ENCODE data around the gene SCD5. TPM values are rescaled to one million over a fixed set of nuclear protein-coding genes. Genes with fewer than 3 reads are reported as not detected.

The SCD5 gene
- total RNA-seq, 2 experiments from 2014 or later: 0.12 to 0.35 TPM

DNA sequence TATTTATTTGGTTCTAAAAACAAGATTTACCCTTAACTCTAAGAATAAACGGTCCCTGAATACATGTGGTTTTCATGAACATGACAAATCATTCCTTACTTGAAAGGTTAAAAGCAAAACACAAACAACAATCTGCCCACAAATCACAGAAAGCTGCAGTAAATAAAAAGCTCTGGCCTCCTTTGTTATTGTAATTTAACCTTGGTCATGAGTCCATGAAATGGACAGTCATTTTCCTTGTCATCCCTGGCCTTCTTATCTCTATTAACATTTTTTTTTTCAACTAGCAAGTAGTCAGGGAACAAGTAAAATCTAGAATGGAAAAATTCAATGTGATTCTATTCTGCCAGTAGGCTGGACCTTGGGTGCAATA, 92.7 kb downstream of the SCD5 start:
- CTCF ChIA-PET: interaction anchor here (0.8 to 1.4 kb wide), 2 partner anchors 33 to 933 kb away, joined by 3 read pairs; no protein-coding TSS in a partner anchor
- Mint-ChIP-seq H3K4me1 (ENCODE audit: low read depth) (no peaks in the 10 kb centered on the region), H3K27ac (no peak overlapping the region), H3K9me3 (no peaks in the 10 kb centered on the region), H3K4me3 (no peak overlapping the region), H3K36me3 (ENCODE audit: low read depth) (no peaks in the 10 kb centered on the region), H3K27me3 (ENCODE audit: low read depth) (no peaks in the 10 kb centered on the region)
- intact Hi-C loops (cut with micrococcal nuclease): no loop called here
- no peak for DNase-seq

DNA sequence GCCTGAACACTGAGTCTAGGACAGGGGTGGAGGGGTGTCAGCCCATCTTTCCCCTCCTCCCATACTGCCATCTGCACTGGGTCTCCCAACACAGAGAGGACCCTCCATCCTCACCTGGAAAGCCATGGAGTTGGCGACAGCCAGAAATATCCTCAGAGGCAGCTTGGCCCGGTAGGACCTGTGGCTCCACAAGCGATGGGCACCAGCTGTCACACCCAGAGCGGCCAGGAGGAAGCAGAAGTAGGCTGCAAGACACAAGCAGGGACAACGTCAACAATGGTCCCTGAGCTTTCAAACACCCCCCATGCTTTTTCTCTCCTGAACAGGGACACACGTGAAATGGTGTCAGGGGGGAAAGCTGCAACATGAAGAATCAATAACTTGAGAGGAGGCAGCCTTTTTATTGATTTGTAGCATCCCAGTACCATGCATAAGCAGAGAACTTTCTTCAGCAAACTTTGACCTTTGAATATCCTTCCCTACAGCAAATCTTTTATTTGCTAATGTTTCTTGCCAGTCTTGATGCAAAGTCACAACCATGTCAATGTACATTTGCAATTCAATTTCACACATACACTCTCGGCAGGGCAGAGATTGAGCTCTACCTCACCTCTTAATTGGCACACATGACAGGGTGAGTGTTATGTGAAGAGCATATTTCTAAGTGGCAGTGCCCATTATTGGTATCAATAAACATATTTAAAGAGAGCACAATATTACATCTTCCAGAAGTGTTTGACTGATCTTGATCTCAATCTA, 93.2 kb downstream of the SCD5 start:
- Mint-ChIP-seq H3K27ac (no peak overlapping the region), H3K4me3 (no peak overlapping the region), H3K27me3 (ENCODE audit: low read depth) (no peaks in the 10 kb centered on the region), H3K4me1 (ENCODE audit: low read depth) (no peaks in the 10 kb centered on the region), H3K36me3 (ENCODE audit: low read depth) (no peaks in the 10 kb centered on the region), H3K9me3 (no peaks in the 10 kb centered on the region)
- CTCF ChIA-PET: interaction anchor here (1.4 kb wide), 1 partner anchor 34 kb away, joined by 3 read pairs; no protein-coding TSS in a partner anchor
- no peak for DNase-seq
- intact Hi-C loops (cut with micrococcal nuclease): no loop called here

DNA sequence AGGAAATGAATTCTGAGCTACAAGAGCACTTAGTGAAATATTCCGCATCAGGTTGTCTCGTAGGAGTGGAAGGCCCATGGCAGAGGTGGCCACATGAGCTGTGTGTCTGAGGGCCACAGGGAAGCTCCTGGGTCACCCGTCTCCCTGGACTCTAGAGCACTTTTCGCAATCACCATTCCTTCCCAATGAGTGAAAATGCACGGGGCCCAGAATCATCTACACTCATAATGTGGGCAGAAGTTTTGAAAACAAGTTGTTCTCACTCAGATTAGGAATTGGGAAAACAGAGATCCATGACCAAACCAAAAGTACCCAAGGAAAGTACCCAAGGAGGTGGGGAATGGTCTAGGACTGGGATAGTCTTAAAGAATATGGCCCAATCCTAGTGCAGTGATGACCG, 94.4 kb downstream of the SCD5 start:
- no peaks in the 10 kb centered on the region for H3K36me3 Mint-ChIP-seq (ENCODE audit: low read depth)
- no peaks in the 10 kb centered on the region for H3K4me1 Mint-ChIP-seq (ENCODE audit: low read depth)
- intact Hi-C loops (cut with micrococcal nuclease): no loop called here
- peaks cover 2% of the 10 kb centered on the region for H3K27me3 Mint-ChIP-seq (ENCODE audit: low read depth)
- CTCF ChIA-PET: interaction anchor here (0.7 to 1.3 kb wide), 2 partner anchors 35 to 241 kb away, joined by 3 read pairs; no protein-coding TSS in a partner anchor
- no peaks in the 10 kb centered on the region for H3K9me3 Mint-ChIP-seq
- DNase-seq: no peak
- no peak overlapping the region for H3K27ac Mint-ChIP-seq
- H3K4me3 Mint-ChIP-seq: no peak overlapping the region

DNA sequence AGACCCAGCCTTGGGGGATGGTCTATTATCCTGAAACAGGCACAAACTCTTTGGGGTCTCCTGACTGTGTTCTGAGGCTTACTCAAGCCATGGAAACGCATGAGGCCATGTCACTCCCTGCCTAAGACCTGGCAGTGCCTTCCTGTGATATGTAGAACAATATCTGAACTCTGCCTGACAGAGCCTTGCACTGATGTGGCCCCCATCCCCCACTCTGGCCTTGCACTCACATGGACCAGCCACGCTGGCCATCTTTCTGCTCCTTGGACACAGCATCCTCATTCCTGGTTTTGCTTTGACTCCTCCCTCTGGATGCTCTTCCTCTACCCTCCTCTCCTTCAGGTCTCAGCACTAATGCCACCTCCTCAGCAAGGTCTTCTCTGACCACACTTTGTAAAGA, 100.2 kb downstream of the SCD5 start:
- Mint-ChIP-seq H3K27me3 (ENCODE audit: low read depth) (peaks cover 5% of the 10 kb centered on the region), H3K4me3 (no peak overlapping the region)

DNA sequence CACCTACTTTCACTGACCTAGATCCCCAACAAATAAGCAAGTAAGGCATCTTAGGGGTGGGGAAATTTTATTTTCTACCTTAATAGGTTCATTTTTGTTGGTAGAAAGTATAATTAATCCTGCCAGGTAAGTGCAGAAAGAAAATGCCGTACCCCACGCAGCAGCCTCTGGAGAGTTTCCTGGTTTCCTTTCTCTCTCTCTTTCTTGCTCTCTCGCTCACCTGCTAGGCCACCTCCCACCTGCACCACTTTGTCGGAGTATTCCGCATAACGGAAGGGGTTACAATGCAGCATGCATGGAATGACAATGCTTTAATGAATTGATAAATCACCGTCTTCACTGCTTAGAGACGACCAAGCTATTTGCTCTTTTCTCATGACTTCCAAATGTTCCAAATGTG, 101.0 kb downstream of the SCD5 start:
- Mint-ChIP-seq H3K27me3 (ENCODE audit: low read depth) (peaks cover 5% of the 10 kb centered on the region), H3K27ac (no peak overlapping the region), H3K4me3 (no peak overlapping the region), H3K9me3 (no peaks in the 10 kb centered on the region), H3K4me1 (ENCODE audit: low read depth) (no peaks in the 10 kb centered on the region), H3K36me3 (ENCODE audit: low read depth) (no peaks in the 10 kb centered on the region)
- no peak for DNase-seq
- intact Hi-C loops (cut with micrococcal nuclease): no loop called here
- CTCF ChIA-PET: interaction anchor here (1.3 kb wide), 1 partner anchor 41 kb away, joined by 3 read pairs; no protein-coding TSS in a partner anchor

More for the DNA sequence above, 100.2 kb downstream of the SCD5 start:
- no peaks in the 10 kb centered on the region for H3K9me3 Mint-ChIP-seq
- CTCF ChIA-PET: no interaction called here
- no peaks in the 10 kb centered on the region for H3K4me1 Mint-ChIP-seq (ENCODE audit: low read depth)
- H3K36me3 Mint-ChIP-seq (ENCODE audit: low read depth): no peaks in the 10 kb centered on the region
- H3K27ac Mint-ChIP-seq: no peak overlapping the region
- intact Hi-C loops (cut with micrococcal nuclease): no loop called here
- DNase-seq: no peak

DNA sequence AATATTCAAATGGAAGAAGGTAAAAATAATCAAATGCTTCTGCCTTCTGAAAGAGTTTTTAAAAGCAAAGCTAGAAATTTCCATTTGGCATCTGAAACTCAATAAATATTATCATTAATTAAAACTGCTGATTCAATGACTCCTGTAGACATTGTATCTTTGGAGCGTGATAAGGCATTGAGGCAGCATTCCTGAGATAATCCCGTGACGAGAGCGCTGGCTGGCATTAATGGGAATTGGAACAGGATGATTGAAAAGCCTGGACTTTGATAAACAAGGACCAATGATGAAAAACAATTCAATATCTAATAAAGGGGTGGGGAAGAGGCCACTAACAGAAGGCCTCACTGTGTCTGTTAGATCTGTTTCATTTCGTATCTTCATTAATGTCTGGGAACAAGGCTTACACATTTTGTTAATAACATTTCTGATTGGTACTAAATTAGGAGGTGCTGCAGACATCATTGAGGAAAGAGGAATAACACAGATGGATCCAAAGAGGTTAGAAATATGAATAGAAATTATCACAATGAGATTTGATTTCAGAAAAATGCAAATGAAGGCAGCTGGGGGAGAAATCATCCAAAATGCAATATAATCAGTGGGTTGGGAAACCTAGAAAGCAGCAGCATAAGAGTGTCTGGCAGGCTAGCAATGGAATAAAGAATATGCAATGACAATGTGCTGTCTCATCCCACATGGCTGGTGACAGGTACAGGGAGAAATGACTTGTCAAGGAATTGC, 102.3 kb downstream of the SCD5 start:
- Mint-ChIP-seq H3K4me1 (ENCODE audit: low read depth) (no peaks in the 10 kb centered on the region), H3K27ac (no peak overlapping the region), H3K9me3 (no peaks in the 10 kb centered on the region), H3K4me3 (no peak overlapping the region), H3K27me3 (ENCODE audit: low read depth) (peaks cover 5% of the 10 kb centered on the region), H3K36me3 (ENCODE audit: low read depth) (no peaks in the 10 kb centered on the region)
- DNase-seq: no peak
- CTCF ChIA-PET: interaction anchor here (0.5 kb wide), 1 partner anchor 115 kb away, joined by 3 read pairs; no protein-coding TSS in a partner anchor
- intact Hi-C loops (cut with micrococcal nuclease): no loop called here

DNA sequence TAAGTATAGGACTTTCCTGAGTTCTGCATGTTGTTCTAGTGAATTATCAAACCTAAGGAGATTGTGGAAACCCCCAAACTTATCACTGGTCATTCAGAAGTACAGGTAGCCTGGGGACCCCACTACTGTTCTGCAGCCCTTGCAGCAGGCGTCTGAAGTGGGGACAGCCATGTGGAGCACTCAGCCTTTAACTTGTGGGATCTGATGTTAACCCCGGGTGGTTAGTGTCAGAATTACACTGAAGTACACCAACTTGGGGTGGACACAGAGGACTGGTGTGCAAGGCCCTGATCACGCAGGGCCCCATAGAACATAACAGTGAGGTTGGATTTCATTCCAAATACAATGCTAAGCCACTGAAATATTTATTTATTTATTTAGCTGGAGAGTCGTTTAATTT, 103.7 kb downstream of the SCD5 start:
- no peak for DNase-seq
- Mint-ChIP-seq H3K27me3 (ENCODE audit: low read depth) (peaks cover 4% of the 10 kb centered on the region), H3K4me1 (ENCODE audit: low read depth) (no peaks in the 10 kb centered on the region), H3K27ac (no peak overlapping the region), H3K9me3 (no peaks in the 10 kb centered on the region), H3K4me3 (no peak overlapping the region), H3K36me3 (ENCODE audit: low read depth) (no peaks in the 10 kb centered on the region)
- CTCF ChIA-PET: interaction anchor here (0.6 to 1.2 kb wide), 2 partner anchors 44 to 1833 kb away, joined by 3 to 6 read pairs; no protein-coding TSS in a partner anchor
- intact Hi-C loops (cut with micrococcal nuclease): no loop called here

DNA sequence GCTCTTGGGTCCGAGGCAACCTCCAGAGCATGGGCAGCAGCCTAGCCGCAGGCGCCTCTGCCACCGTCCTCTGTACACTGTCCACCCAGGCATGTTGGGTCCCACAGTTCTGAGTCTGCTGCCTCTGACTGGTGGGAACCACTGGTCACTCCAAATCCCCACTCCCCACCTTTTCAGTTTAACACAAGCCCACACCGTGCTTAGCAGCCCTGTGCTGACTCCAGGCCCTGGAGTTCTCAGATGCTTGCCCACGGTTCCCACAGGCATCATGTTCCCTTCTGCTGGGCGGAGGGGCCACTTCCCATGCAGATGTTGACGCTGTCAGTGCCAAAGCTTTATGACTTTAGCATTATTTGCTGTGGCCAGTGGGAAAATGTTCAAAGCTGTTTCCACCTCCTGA, 104.5 kb downstream of the SCD5 start:
- Mint-ChIP-seq H3K27me3 (ENCODE audit: low read depth) (peaks cover 4% of the 10 kb centered on the region), H3K4me1 (ENCODE audit: low read depth) (no peaks in the 10 kb centered on the region), H3K36me3 (ENCODE audit: low read depth) (no peaks in the 10 kb centered on the region), H3K27ac (no peak overlapping the region), H3K9me3 (no peaks in the 10 kb centered on the region), H3K4me3 (no peak overlapping the region)
- intact Hi-C loops (cut with micrococcal nuclease): no loop called here
- DNase-seq: no peak
- CTCF ChIA-PET: no interaction called here

DNA sequence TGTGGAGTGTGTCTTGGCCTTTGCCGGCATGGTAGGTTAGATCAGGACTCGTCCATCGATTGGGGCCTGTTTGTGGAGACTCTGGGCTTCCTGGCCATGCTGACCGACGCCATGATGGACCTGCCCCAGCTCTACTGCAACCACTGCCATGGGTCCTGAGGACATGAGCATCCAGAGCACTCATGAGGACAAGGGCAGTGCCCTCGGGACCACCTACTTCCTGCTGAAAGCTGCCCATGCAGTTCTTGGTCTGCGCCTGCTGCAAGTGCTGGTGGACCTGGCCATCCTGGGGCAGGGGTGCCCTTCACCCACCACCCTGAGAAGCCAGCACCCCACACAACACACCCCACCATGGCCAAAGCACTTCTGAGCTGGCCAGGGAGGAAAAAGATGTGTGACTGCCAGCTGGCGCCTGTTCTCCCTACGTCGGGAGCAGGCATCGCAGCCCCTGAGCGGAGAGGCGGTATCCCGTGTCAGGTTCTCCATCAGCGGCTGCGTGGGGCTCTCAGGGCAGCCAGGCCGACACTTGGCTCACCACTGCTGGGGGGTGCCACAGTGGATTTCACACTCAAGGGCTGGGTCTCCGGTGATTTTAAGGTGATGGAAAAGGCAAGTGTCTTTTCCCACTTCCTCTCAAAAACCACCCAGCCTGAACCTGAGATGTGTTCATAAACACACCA, 106.4 kb downstream of the SCD5 start:
- Mint-ChIP-seq H3K9me3 (no peaks in the 10 kb centered on the region), H3K36me3 (ENCODE audit: low read depth) (no peaks in the 10 kb centered on the region), H3K4me3 (no peak overlapping the region), H3K27ac (no peak overlapping the region), H3K27me3 (ENCODE audit: low read depth) (no peaks in the 10 kb centered on the region), H3K4me1 (ENCODE audit: low read depth) (no peaks in the 10 kb centered on the region)
- CTCF ChIA-PET: interaction anchor here (0.6 kb wide), 1 partner anchor 283 kb away, joined by 4 read pairs; no protein-coding TSS in a partner anchor
- intact Hi-C loops (cut with micrococcal nuclease): no loop called here
- DNase-seq: no peak

DNA sequence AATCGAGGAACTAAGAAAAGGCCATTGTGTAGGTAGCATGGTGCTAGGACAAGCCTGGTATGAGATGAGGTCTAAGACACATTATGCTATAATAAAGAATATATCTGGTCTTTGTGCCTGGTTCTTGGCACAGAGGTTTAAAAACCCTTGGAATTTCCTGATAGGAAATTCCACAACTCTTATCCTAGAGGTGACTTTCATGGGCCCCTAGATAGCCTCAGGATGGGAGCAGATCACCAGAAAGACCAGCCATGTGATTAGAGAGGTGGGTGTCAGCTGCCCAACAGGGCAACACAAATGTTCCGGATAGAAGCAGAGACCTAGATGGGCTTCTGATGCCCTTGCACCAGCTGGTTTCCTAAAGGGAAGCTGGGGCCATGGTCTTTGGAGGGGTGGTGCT, 107.2 kb downstream of the SCD5 start:
- no peaks in the 10 kb centered on the region for H3K4me1 Mint-ChIP-seq (ENCODE audit: low read depth)
- H3K9me3 Mint-ChIP-seq: no peaks in the 10 kb centered on the region
- DNase-seq: no peak
- H3K4me3 Mint-ChIP-seq: no peak overlapping the region
- H3K27ac Mint-ChIP-seq: no peak overlapping the region
- CTCF ChIA-PET: no interaction called here
- H3K36me3 Mint-ChIP-seq (ENCODE audit: low read depth): no peaks in the 10 kb centered on the region
- no peaks in the 10 kb centered on the region for H3K27me3 Mint-ChIP-seq (ENCODE audit: low read depth)
- intact Hi-C loops (cut with micrococcal nuclease): no loop called here

DNA sequence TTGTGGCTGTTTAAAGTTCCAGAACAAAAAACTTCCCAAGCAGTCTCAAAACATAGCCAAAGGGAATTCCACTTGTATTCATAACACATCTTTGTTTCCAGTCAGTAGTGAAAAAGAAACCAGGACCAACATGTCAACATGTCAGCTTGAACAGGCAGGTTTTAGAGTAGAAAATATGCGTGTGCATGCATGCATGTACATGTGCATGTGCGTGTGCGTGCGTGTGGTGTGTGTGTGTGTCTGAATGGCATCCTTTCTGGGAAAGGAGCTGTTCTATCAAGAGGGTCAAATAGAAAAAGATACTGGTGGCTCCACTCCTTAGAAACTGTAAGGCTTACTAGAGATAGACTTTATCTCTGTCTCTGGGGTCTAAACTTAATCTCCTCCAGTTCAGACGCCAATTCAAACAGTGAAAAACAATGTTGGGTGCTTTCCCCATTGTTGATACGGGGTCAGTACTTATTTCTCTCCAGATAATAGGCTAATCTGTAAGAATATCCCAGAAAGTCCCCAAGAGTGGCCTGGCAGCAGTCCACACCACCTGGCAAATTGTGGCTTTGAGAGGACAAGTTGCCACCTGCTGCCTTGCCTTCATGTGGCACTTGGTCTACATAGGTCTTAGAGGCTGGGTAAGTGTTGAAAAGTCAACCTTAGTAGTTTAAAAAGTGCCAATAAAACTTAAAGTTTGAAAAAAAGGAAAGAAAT, 110.4 kb downstream of the SCD5 start:
- H3K9me3 Mint-ChIP-seq: no peaks in the 10 kb centered on the region

DNA sequence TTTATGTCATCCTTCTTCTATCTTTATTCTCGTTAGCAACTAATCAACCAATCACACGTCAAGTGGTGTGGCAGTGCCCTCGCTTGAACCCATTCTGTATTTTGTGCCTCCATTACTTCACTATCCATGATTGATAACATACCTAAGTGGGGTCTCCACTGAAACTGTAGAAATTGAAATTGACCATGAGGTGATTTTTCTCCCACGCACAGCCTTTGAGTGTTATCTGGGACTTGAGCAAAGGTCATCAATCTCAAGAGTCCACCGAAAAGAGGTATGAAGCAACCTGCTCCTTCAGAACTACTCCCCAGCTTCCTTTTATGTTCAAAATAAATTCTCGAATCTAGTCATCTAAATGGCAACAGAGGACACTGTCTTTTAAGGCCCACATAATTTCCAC, 111.1 kb downstream of the SCD5 start:
- no peaks in the 10 kb centered on the region for H3K4me1 Mint-ChIP-seq (ENCODE audit: low read depth)
- CTCF ChIA-PET: no interaction called here

More for the DNA sequence above, 110.4 kb downstream of the SCD5 start:
- DNase-seq: no peak
- Mint-ChIP-seq H3K4me3 (no peak overlapping the region), H3K4me1 (ENCODE audit: low read depth) (no peaks in the 10 kb centered on the region), H3K27me3 (ENCODE audit: low read depth) (peaks cover 5% of the 10 kb centered on the region), H3K27ac (no peak overlapping the region), H3K36me3 (ENCODE audit: low read depth) (no peaks in the 10 kb centered on the region)
- intact Hi-C loops (cut with micrococcal nuclease): no loop called here
- CTCF ChIA-PET: interaction anchor here (0.6 kb wide), 1 partner anchor 110 kb away, joined by 3 read pairs; no protein-coding TSS in a partner anchor

More for the DNA sequence above, 111.1 kb downstream of the SCD5 start:
- intact Hi-C loops (cut with micrococcal nuclease): no loop called here
- Mint-ChIP-seq H3K27me3 (ENCODE audit: low read depth) (peaks cover 5% of the 10 kb centered on the region), H3K27ac (no peak overlapping the region), H3K9me3 (no peaks in the 10 kb centered on the region), H3K4me3 (no peak overlapping the region), H3K36me3 (ENCODE audit: low read depth) (no peaks in the 10 kb centered on the region)
- DNase-seq: no peak

Measured in activated naive CD4-positive, alpha-beta T cell treated with anti-CD3 and anti-CD28 coated beads for 36 hours (primary cell).